A549 (cell line): ENCODE results near the gene TANK. TPM values are rescaled to one million over a fixed set of nuclear protein-coding genes. Genes with fewer than 3 reads are reported as not detected.

ENCODE experiments used
- ATAC-seq, 2 experiments: fragments of 200-7000 bp in 1 of 2; fragments of >200 bp in 1 of 2; cut with Nextera tagmentation in 1 of 2; cut with Tn5 transposase in 1 of 2; 3 replicates each; pipeline versions ENCODE4 v1.8.0 to v1.9.1; 2018 to 2020; ENCODE audit warnings: mild to moderate bottlenecking in 1 of 2, moderate library complexity in 1 of 2
- CTCF ChIA-PET: fragments of 300-600 bp; sonication (Branson Sonifier 250); formaldehyde crosslinking; extraction: SDS; loops from one replicate; lab custom pipeline; 2021; ENCODE audit warnings: antibody characterized with exemption, inconsistent platforms; lab: Yijun Ruan, JAX
- POLR2A ChIA-PET: fragments of 350-600 bp; formaldehyde crosslinking; extraction: SDS; loops from one replicate; lab custom pipeline; 2021; ENCODE audit warnings: antibody characterized with exemption, inconsistent platforms; lab: Yijun Ruan, JAX
- DNase-seq, 2 experiments: peaks; one replicate each; pipeline versions ENCODE4 v3.0.0 to v3.0.0-alpha.2; 2011 to 2016; ENCODE audit warnings: low read depth in 1 of 2, low spot score in 1 of 2
- FAIRE-seq: peaks from 2 replicates; lab custom pipeline; 2011; peaks lifted over from hg19 to GRCh38; lab: Jason Lieb, UNC
- H3K27ac ChIP-seq, 2 experiments: fragments of >200 bp; sonication (Bioruptor Twin); formaldehyde crosslinking; 3 replicates each; pipeline ENCODE4 v1.5.1; 2016 to 2017
- H3K4me1 ChIP-seq: fragments of >200 bp; sonication (Bioruptor Twin); formaldehyde crosslinking; 3 replicates; pipeline ENCODE4 v1.6.1; 2016
- H3K4me2 ChIP-seq: fragments of >200 bp; sonication (Bioruptor Twin); formaldehyde crosslinking; 3 replicates; pipeline ENCODE4 v1.6.1; 2016
- H3K4me3 ChIP-seq: fragments of >200 bp; sonication (Bioruptor Twin); formaldehyde crosslinking; 3 replicates; pipeline ENCODE4 v1.5.1; 2016
- H3K9me3 ChIP-seq: fragments of >200 bp; sonication (Bioruptor Twin); formaldehyde crosslinking; 3 replicates; pipeline ENCODE4 v1.6.1; 2016
- CBX8 ChIP-seq: fragments of 200-600 bp; sonication (generic); IDR thresholded peaks from 2 replicates; pipeline ENCODE4 v1.6.1; 2016
- CHD2 ChIP-seq: fragments of 150-350 bp; IDR thresholded peaks from 2 replicates; pipeline ENCODE4 v1.6.1; 2014; ENCODE audit warnings: low read length; ENCODE audit not compliant: partially characterized antibody
- CHD4 ChIP-seq: fragments of 200-600 bp; sonication (generic); IDR thresholded peaks from 2 replicates; pipeline ENCODE4 v1.6.1; 2016; ENCODE audit warnings: antibody characterized with exemption, mild to moderate bottlenecking, borderline replicate concordance
- EHF ChIP-seq: fragments of 250-450 bp; sonication (Bioruptor Pico); IDR thresholded peaks from 2 replicates; pipeline ENCODE4 v1.5.0; 2020; ENCODE audit warnings: mild to moderate bottlenecking
- EHMT2 ChIP-seq: fragments of 200-600 bp; sonication (generic); IDR thresholded peaks from 2 replicates; pipeline ENCODE4 v1.6.1; 2016; ENCODE audit warnings: antibody characterized with exemption, low read depth, mild to moderate bottlenecking, moderate library complexity
- EP300 ChIP-seq, 2 experiments: fragments of >200 bp; sonication (Bioruptor Twin); formaldehyde crosslinking; IDR thresholded peaks; 2 replicates in 1 of 2; 3 replicates in 1 of 2; pipeline ENCODE4 v1.6.1; 2016 to 2017
- ESRRA ChIP-seq: fragments of 150-350 bp; IDR thresholded peaks from 2 replicates; pipeline ENCODE4 v1.6.1; 2014; ENCODE audit warnings: mild to moderate bottlenecking, low read length, borderline replicate concordance
- FOSL2 ChIP-seq, 2 experiments: fragments of 450-650 bp in 1 of 2; fragments of >200 bp in 1 of 2; sonication (Bioruptor Twin) in 1 of 2; formaldehyde crosslinking; IDR thresholded peaks; 2 replicates each; pipeline versions ENCODE4 v1.5.0 to v1.6.1; 2016 to 2020; ENCODE audit warnings: mild to moderate bottlenecking in 1 of 2, moderate library complexity in 1 of 2
- FOXS1 ChIP-seq: fragments of 250-450 bp; sonication (Bioruptor Pico); IDR thresholded peaks from 2 replicates; pipeline ENCODE4 v1.5.0; 2020; ENCODE audit warnings: mild to moderate bottlenecking, moderate library complexity
- GATA3 ChIP-seq: IDR thresholded peaks from 2 replicates; pipeline ENCODE4 v1.6.1; 2012; ENCODE audit warnings: borderline replicate concordance
- HOXB13 ChIP-seq: fragments of 250-450 bp; sonication (Bioruptor Pico); IDR thresholded peaks from 2 replicates; pipeline ENCODE4 v1.5.0; 2020; ENCODE audit warnings: low read depth, mild to moderate bottlenecking, moderate library complexity
- HOXB5 ChIP-seq: fragments of 250-450 bp; sonication (Bioruptor Pico); IDR thresholded peaks from 2 replicates; pipeline ENCODE4 v1.5.0; 2020; ENCODE audit warnings: mild to moderate bottlenecking, moderate library complexity
- JUNB ChIP-seq: fragments of >200 bp; sonication (Bioruptor Twin); formaldehyde crosslinking; IDR thresholded peaks from 2 replicates; pipeline ENCODE4 v1.6.1; 2016
- MAFK ChIP-seq: fragments of 450-650 bp; IDR thresholded peaks from 2 replicates; pipeline ENCODE4 v1.6.1; 2014; ENCODE audit not compliant: partially characterized antibody
- NFE2L2 ChIP-seq: fragments of 150-350 bp; conservative IDR thresholded peaks from 2 replicates; pipeline ENCODE4 v1.6.1; 2014; ENCODE audit warnings: low read length
- POLR2A ChIP-seq: IDR thresholded peaks from 2 replicates; pipeline ENCODE4 v1.6.1; 2012; ENCODE audit warnings: mild to moderate bottlenecking, low read length
- POLR2AphosphoS2 ChIP-seq: conservative IDR thresholded peaks from 2 replicates; pipeline ENCODE4 v1.6.1; 2012; ENCODE audit warnings: low read length, improper control_type of control experiment, inconsistent platforms
- RAD21 ChIP-seq, 2 experiments: fragments of >200 bp in 1 of 2; sonication (Bioruptor Twin) in 1 of 2; formaldehyde crosslinking in 1 of 2; IDR thresholded peaks in 1 of 2; conservative IDR thresholded peaks in 1 of 2; 2 replicates in 1 of 2; 3 replicates in 1 of 2; pipeline ENCODE4 v1.6.1; 2012 to 2018; ENCODE audit warnings: inconsistent platforms in 1 of 2
- RFX5 ChIP-seq: fragments of 450-650 bp; IDR thresholded peaks from 2 replicates; pipeline ENCODE4 v1.7.1; 2014; ENCODE audit warnings: antibody characterized with exemption, mild to moderate bottlenecking, moderate library complexity
- SREBF2 ChIP-seq: fragments of 450-650 bp; IDR thresholded peaks from 2 replicates; pipeline ENCODE4 v1.6.1; 2014; ENCODE audit warnings: mild to moderate bottlenecking, moderate library complexity
- ZC3H11A ChIP-seq: fragments of 450-650 bp; IDR thresholded peaks from 2 replicates; pipeline ENCODE4 v1.6.1; 2014; ENCODE audit warnings: antibody characterized with exemption, mild to moderate bottlenecking
- ZFP36 ChIP-seq: fragments of 450-650 bp; IDR thresholded peaks from 2 replicates; pipeline ENCODE4 v1.6.1; 2014; ENCODE audit warnings: borderline replicate concordance; ENCODE audit not compliant: partially characterized antibody
- WGBS: methylation state at CpG from one replicate; pipeline ENCODE4 v1.1.6; 2017; ENCODE audit errors: missing lambda C conversion rate; 5-methylcytosine and 5-hydroxymethylcytosine counted together
- polyA plus RNA-seq, 4 experiments: library from polyadenylated mRNA; depleted of rRNA in 3 of 4; stranded (reverse); fragments of >200 nt; fragmentation: RNase III in 1 of 4; extraction: RNeasy Plus Mini Kit Qiagen cat#74134 plus additional on column Dnase treatment in 1 of 4; gene quantifications; 2 replicates in 3 of 4; 3 replicates in 1 of 4; pipeline ENCODE4 v1.2.3, GENCODE V29; 2011 to 2017
- TF ChIP-seq, protein P1 (sequence below): fragments of >200 bp; sonication (Bioruptor Twin); formaldehyde crosslinking; IDR thresholded peaks from 3 replicates; pipeline ENCODE4 v1.6.1; 2016
- TF ChIP-seq, protein P2 (sequence below): fragments of 250-450 bp; sonication (Bioruptor Pico); IDR thresholded peaks from 2 replicates; pipeline ENCODE4 v1.5.0; 2020; ENCODE audit warnings: low read depth, mild to moderate bottlenecking, moderate library complexity
- TF ChIP-seq, protein P3 (sequence below): IDR thresholded peaks from 2 replicates; pipeline ENCODE4 v1.6.1; 2012; ENCODE audit warnings: low read depth, borderline replicate concordance
- TF ChIP-seq, protein P4 (sequence below): IDR thresholded peaks from 2 replicates; pipeline ENCODE4 v1.6.1; 2012
- TF ChIP-seq, protein P5 (sequence below): fragments of 150-350 bp; IDR thresholded peaks from 2 replicates; pipeline ENCODE4 v1.6.1; 2014; ENCODE audit warnings: low read depth, mild to moderate bottlenecking, low read length
- TF ChIP-seq, protein P6 (sequence below): fragments of >200 bp; sonication (Bioruptor Twin); formaldehyde crosslinking; IDR thresholded peaks from 2 replicates; pipeline ENCODE4 v1.6.1; 2016

Gene TANK
- polyA plus RNA-seq, 2 of the 4 experiments (the other 2 are of a cell fraction): 59.6 to 76.3 TPM

DNA sequence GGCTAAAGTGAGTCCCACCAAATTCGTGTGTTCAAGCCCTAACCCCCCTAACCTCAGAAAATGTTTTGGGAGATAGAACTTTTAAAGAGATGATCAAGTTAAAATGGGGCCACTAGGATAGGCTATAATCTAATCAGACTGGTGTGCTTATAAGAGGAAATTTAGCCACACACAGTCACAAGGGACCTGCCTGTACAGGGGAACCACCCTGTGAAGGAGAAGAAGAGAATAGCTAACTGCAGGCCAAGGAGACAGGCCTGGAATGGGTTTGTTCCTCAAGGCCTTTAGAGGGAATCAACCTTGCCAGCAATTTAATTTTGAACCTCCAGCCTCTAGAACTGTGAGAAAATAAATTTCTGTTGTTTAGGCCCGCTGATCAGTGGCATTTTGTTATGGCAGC, 36.0 kb upstream of the TANK start:
- 93% methylated on average over 2 of the region's 2 CpGs for WGBS
- ChIA-PET CTCF (no interaction called here), POLR2A (no interaction called here)
- TF ChIP-seq EHMT2: no peak
- no peak for DNase-seq
- no peak for ATAC-seq
- no peak for FAIRE-seq
- peaks cover 39% of the 10 kb centered on the region for H3K4me1 ChIP-seq
- H3K4me2 ChIP-seq: peak overlapping the region; percentile 73; the same call in 1 of the 3 replicates
- H3K4me3 ChIP-seq: no peak overlapping the region
- H3K9me3 ChIP-seq: no peaks in the 10 kb centered on the region
- peak overlapping the region; percentile 90 to 94 for H3K27ac ChIP-seq

DNA sequence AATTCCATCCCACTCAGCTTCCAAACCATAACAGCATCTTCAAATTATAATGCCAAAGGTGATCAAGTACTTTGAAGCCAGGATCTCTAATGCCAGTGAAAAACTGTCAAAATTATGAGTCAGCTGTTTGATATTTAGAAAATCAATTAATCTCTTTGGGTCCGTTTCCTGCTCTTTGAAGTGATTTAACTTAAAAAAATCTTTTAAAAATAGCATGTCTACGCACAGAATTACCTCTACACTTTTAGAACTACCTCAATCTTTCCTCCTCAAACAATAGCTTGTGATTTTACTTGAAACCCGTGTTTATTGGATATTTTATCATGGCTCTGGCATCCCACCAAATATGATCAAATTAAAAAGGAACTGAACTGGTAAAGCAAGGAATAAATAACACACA, 31.3 kb upstream of the TANK start:
- Histone ChIP-seq H3K27ac (no peak overlapping the region), H3K4me2 (no peak overlapping the region), H3K4me3 (no peak overlapping the region), H3K4me1 (peaks cover 22% of the 10 kb centered on the region), H3K9me3 (no peaks in the 10 kb centered on the region)
- 64% methylated on average over 3 of the region's 3 CpGs for WGBS
- DNase-seq: no peak
- ChIA-PET CTCF (no interaction called here), POLR2A (no interaction called here)
- no peak for ATAC-seq
- FAIRE-seq: no peak
- TF ChIP-seq RAD21 (conservative IDR thresholded peaks at IDR 0.05 in 1 of 2, IDR thresholded peaks at IDR 0.05 in 1 of 2) (no peak), EP300 (IDR thresholded peaks at IDR 0.05) (no peak), EHF (CRISPR knock-in tag) (no peak), GATA3 (no peak), POLR2AphosphoS2 (no peak), HOXB5 (CRISPR knock-in tag) (no peak), CHD4 (no peak), POLR2A (no peak), CBX8 (no peak), FOXS1 (CRISPR knock-in tag) (no peak), RFX5 (no peak), ESRRA (no peak), JUNB (no peak)
- TF ChIP-seq, protein P1, sequence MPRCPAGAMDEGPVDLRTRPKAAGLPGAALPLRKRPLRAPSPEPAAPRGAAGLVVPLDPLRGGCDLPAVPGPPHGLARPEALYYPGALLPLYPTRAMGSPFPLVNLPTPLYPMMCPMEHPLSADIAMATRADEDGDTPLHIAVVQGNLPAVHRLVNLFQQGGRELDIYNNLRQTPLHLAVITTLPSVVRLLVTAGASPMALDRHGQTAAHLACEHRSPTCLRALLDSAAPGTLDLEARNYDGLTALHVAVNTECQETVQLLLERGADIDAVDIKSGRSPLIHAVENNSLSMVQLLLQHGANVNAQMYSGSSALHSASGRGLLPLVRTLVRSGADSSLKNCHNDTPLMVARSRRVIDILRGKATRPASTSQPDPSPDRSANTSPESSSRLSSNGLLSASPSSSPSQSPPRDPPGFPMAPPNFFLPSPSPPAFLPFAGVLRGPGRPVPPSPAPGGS: no peak
- TF ChIP-seq, protein P2, sequence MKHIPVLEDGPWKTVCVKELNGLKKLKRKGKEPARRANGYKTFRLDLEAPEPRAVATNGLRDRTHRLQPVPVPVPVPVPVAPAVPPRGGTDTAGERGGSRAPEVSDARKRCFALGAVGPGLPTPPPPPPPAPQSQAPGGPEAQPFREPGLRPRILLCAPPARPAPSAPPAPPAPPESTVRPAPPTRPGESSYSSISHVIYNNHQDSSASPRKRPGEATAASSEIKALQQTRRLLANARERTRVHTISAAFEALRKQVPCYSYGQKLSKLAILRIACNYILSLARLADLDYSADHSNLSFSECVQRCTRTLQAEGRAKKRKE: no peak

DNA sequence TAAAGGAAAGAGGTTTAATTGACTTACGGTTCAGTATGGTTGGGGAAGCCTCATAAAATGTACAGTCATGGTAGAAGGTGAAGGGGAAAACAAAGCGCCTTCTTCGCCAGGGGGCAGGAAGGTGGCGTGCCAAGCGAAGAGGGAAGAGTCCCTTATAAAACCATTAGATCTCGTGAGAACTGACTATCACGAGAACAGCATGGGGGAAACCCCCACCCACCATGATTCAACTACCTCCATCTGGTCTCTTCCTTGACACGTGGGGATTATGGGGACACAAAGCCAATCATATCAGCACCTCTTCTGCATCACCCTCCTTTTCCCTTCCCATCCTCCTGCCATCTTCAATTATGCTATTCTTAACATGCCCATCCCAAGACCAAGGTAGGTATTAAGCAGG, 29.9 kb upstream of the TANK start:
- ChIA-PET CTCF (no interaction called here), POLR2A (no interaction called here)
- H3K4me1 ChIP-seq: peaks cover 22% of the 10 kb centered on the region
- 0 out of 6 replicates have a peak overlapping the region, but pooled peaks of 1 of the 2 experiments have one; percentile 15 for H3K27ac ChIP-seq
- DNase-seq (no peak), FAIRE-seq (no peak), ATAC-seq (no peak)
- H3K9me3 ChIP-seq: no peaks in the 10 kb centered on the region
- H3K4me2 ChIP-seq: no peak overlapping the region
- WGBS: 91% methylated on average over 8 of the region's 8 CpGs
- H3K4me3 ChIP-seq: no peak overlapping the region
- TF ChIP-seq, protein P3, sequence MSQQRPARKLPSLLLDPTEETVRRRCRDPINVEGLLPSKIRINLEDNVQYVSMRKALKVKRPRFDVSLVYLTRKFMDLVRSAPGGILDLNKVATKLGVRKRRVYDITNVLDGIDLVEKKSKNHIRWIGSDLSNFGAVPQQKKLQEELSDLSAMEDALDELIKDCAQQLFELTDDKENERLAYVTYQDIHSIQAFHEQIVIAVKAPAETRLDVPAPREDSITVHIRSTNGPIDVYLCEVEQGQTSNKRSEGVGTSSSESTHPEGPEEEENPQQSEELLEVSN: no peak
- TF ChIP-seq POLR2AphosphoS2 (no peak), JUNB (no peak), RFX5 (no peak), FOSL2 (IDR thresholded peaks at IDR 0.05) (no peak), FOSL2 (CRISPR knock-in tag; IDR thresholded peaks at IDR 0.05) (no peak), ZC3H11A (no peak), HOXB13 (no peak), MAFK (no peak), SREBF2 (no peak), NFE2L2 (no peak), ZFP36 (no peak), CHD2 (no peak)
- TF ChIP-seq, protein P4, sequence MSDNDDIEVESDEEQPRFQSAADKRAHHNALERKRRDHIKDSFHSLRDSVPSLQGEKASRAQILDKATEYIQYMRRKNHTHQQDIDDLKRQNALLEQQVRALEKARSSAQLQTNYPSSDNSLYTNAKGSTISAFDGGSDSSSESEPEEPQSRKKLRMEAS: no peak
- TF ChIP-seq, protein P5, sequence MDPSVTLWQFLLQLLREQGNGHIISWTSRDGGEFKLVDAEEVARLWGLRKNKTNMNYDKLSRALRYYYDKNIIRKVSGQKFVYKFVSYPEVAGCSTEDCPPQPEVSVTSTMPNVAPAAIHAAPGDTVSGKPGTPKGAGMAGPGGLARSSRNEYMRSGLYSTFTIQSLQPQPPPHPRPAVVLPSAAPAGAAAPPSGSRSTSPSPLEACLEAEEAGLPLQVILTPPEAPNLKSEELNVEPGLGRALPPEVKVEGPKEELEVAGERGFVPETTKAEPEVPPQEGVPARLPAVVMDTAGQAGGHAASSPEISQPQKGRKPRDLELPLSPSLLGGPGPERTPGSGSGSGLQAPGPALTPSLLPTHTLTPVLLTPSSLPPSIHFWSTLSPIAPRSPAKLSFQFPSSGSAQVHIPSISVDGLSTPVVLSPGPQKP: no peak
- TF ChIP-seq, protein P6, sequence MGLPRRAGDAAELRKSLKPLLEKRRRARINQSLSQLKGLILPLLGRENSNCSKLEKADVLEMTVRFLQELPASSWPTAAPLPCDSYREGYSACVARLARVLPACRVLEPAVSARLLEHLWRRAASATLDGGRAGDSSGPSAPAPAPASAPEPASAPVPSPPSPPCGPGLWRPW: no peak
